H1 (cell line): ENCODE measurements around the gene PLVAP. TPM values are rescaled to one million over a fixed set of nuclear protein-coding genes. Genes with fewer than 3 reads are reported as not detected.

Experiments used
- CBX8 ChIP-seq: fragments of 300-800, 300-1000 bp; sonication (generic); IDR thresholded peaks from 2 replicates; pipeline ENCODE4 v1.7.1; 2016; ENCODE audit warnings: low read depth, low read length, borderline replicate concordance
- CHD7 ChIP-seq: fragments of 300-600 bp; sonication (generic); IDR thresholded peaks from 2 replicates; pipeline ENCODE4 v1.7.1; 2012; ENCODE audit warnings: low read length, moderate library complexity, mild to moderate bottlenecking, inconsistent platforms; ENCODE audit not compliant: insufficient replicate concordance
- SUZ12 ChIP-seq: fragments of 200-600 bp; sonication (generic); IDR thresholded peaks from 2 replicates; pipeline ENCODE4 v1.6.1; 2012; ENCODE audit warnings: mild to moderate bottlenecking, inconsistent platforms, low read length, moderate library complexity, mixed read lengths
- TAF7 ChIP-seq: optimal IDR thresholded peaks from 2 replicates; pipeline ENCODE3; 2011; ENCODE audit warnings: low read depth, mild to moderate bottlenecking, inconsistent platforms, low read length, moderate library complexity, borderline replicate concordance
- YY1 ChIP-seq: IDR thresholded peaks from 2 replicates; pipeline ENCODE4 v1.6.1; 2011; ENCODE audit warnings: low read depth, mild to moderate bottlenecking, low read length
- polyA plus RNA-seq, 7 experiments: library from polyadenylated mRNA; depleted of rRNA in 3 of 7; stranded (reverse) in 5 of 7; unstranded in 2 of 7; fragments of >200 nt in 5 of 7; fragments of 200-250 nt in 2 of 7; gene quantifications; 1 replicate in 5 of 7; 2 replicates in 1 of 7; 4 replicates in 1 of 7; pipeline versions ENCODE4 v1.2.1 to v1.2.3, GENCODE V29; 2011 to 2013; ENCODE audit warnings: missing spikeins in 2 of 7, mixed read lengths in 2 of 7
- total RNA-seq: library from RNA; stranded (reverse); fragmentation: NEBNext Ultra II Directional; extraction: Animal tissue kit (Norgen Biotek cat#: 25700); gene quantifications from 2 replicates; pipeline ENCODE4 v1.2.1, GENCODE V29; 2021

PLVAP gene
- total and polyA plus RNA-seq, 2 of the 8 experiments (the other 6 are each of a cell fraction or from before 2014, with no cell fraction given) = 0.32 TPM; not detected in 1

GRCh38 chr19:17320435-17320834 lies 56.7 kb downstream of the PLVAP start (continued):
- TF ChIP-seq CHD7 (no peak), CBX8 (no peak), SUZ12 (no peak), TAF7 (no peak), YY1 (no peak)
